ENCODE measurements around the gene AIFM3.
"Not testable (repeated sequence)": the region's sequence is repeated elsewhere in the genome, so short reads cannot be mapped to it uniquely, and the experiment has no call there.

The AIFM3 gene

DNA sequence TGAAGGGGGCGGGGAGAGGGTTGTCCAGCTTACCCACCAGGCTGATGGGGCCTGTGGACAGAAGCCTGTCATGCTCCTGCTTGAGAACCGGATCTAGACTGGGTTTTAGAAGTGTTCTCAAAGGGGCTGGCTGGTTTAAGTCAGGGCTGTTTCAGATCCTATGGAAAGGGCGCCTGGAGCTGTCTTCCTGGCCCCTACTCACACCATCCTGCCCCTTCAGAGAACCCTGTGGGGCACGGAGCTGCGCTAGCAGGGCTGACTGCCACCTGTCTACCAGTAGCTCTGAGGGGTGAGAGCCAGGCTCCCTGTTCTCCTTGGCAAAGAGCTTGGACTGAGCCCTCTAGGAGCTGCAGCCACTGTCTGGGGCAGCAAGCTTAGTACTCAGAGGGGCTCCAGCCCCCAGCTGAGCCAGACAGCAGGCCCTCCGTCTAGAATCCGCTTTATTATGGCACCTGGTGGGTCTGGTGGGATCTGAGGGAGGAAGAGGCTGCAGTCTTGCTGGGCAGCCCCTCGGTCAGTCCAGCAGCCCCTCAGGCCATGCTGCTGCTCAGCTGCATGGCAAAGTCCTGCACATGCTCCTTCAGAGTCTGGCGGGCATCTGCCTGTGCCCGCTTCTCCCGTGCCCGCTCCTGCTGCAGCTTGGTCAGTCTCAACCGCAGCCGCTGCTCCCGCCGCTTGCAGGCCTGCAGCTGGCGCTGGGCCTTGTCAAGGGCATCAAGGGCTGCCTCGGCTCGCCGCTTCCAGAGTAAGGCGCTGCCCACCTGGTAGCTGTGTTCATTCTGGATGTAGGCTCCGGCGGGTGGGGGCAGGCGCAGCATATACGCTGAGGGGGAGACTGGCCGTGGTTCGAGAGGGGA is 32.5 kb downstream of the AIFM3 start:
- no peak for DNase-seq (ENCODE audit: low spot score)
- TF ChIP-seq, protein P1, sequence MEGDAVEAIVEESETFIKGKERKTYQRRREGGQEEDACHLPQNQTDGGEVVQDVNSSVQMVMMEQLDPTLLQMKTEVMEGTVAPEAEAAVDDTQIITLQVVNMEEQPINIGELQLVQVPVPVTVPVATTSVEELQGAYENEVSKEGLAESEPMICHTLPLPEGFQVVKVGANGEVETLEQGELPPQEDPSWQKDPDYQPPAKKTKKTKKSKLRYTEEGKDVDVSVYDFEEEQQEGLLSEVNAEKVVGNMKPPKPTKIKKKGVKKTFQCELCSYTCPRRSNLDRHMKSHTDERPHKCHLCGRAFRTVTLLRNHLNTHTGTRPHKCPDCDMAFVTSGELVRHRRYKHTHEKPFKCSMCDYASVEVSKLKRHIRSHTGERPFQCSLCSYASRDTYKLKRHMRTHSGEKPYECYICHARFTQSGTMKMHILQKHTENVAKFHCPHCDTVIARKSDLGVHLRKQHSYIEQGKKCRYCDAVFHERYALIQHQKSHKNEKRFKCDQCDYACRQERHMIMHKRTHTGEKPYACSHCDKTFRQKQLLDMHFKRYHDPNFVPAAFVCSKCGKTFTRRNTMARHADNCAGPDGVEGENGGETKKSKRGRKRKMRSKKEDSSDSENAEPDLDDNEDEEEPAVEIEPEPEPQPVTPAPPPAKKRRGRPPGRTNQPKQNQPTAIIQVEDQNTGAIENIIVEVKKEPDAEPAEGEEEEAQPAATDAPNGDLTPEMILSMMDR (IDR thresholded peaks at IDR 0.05), result no peak
- Histone ChIP-seq H3K27ac (peak overlapping the region in 1 of 2 donors; percentile 99), H3K4me3 (peak overlapping the region; percentile 87)

DNA sequence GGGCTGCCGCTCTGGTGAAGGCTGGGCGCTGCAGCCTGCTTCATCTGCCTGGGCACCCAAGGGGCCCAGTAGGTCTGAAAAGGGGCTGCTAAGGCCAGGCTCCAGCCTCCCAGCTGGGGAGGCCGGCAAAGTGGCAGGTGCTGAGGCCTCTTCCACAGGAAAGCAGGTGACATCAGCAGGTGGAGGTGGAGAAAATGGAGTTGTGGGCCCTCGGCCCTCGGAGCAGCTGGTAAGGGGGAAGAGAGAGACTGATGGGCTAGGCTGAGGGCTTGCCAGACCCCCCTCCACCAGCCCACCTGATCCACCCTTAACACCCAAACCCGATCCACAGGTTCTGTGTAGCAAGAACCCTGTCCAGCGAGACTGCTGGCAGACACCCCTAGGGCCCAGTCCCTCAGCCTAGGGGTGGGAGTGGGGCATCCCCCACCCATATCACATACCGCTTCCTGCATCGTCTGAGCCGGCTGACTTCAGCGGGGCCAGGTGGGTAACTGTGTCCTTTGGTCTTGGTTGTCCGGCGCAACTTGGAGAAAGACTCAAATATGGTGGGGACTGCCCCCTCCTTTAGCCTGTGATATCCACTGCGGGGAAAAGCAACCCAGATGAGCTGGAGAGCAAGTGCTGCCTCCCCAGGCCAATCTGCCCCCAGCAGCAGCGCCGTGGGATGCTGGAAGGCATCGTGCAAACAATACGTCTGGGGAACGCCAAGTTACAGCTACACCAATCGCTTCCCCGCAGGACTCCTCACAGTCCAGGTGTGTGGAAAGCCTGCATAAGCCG is 33.3 kb downstream of the AIFM3 start:
- Histone ChIP-seq H3K4me3 (peak overlapping the region; percentile 87), H3K27ac (peak overlapping the region; percentile 98 to 99)
- TF ChIP-seq, protein P1 (IDR thresholded peaks at IDR 0.05), result no peak
- DNase-seq (ENCODE audit: low spot score), result no peak

DNA sequence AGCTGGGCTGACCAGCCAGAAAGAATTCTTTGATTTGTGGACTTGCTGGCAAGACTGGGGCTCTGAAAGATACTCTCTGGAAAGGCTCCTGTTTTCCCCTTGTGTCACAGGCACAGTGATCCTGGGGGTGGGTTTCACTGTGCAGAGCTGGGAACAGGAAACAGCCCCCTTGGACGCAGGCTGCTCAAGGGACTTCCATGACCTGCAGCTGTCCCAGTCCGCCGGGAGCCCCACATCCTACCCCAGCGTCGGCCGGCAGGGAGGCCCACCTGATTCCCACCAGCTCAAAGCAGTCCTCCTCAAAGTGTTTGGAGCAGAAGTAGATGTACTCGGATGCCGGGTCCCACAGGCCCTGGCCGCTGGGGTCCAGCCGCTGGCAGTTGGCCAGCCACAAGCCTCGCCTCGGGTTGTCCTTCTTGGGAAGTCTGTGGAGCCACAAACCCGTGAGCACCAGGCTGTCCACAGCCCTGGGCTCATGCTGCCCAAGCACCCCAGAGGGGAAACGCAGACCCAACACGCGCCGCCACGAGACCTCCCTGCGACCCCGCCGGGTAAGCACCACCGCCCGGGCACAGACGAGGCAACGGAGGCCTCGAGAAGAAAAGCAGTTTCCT is 34.0 kb downstream of the AIFM3 start:
- Histone ChIP-seq H3K4me3 (peak overlapping the region; percentile 87), H3K27ac (peak overlapping the region; percentile 98 to 99)
- no peak for DNase-seq (ENCODE audit: low spot score)
- TF ChIP-seq, protein P1 (IDR thresholded peaks at IDR 0.05), result no peak

DNA sequence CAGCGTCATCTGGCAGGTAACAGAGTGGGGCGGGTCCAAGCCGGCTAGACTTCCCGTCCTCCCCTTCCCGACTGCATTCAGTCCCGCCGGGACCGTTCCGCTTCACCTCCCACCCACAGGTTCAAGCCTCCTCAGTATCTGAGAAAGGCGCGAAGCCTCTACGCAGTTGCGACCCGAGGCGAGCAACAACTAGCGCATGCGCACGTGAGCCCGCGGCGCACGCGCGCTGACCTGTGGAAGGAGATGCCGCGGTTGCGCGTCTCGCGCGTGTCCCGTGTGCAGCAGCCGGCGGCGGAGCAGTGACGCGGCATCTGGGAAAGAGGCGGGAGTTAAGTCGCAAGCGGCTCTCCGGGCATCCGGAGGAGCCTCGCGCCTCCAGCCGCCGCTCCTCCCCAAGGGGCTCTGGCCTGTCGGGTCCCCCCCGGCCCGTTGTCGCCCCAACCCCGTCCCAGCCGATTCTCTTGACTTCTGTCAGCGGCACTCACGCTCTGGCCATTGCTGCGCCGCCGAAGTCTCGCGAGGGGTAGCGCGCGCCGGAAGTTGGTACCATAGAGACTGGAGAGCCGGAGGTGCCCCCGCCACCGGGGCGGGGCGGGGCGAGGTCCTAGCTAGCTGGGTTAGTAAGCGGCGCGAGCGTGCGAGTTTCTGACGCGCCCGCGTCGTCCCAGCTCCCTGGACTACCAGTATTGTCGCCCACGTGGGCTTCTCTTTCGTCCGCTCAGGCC is 34.7 kb downstream of the AIFM3 start, which contains the start of gene THAP7:
Gene THAP7, minus strand, starts transcription at position 518 of the 725 bp plus-strand sequence. Its CDS starts 207 bp downstream, at position 311.
- DNase-seq (ENCODE audit: low spot score), result peak; percentile 98

DNA sequence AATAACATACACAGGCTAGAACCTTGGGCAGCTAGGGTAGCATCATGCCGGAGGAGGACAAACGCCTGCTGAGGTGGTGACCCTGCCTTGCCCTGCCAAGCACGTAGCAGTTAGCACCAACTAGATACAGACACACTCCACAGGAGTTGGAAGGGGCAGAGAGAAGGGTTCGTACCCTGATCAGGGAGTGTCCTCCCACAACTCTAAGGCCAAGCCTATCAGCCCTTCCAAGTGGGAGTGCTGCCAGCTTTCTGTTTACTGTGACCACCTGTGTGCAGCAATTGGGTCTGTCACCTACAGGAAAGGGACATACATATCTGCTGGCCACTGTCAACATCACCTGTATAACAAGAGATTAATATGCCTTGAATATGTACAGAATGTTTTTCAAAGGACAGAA is 36.7 kb downstream of the AIFM3 start:
- no peak for DNase-seq (ENCODE audit: low spot score)
- peak overlapping the region in 1 of 2 donors; percentile 41 for H3K27ac ChIP-seq

More for the DNA sequence above, 34.7 kb downstream of the AIFM3 start, which contains the start of gene THAP7:
- Histone ChIP-seq H3K4me3 (peak within 1 kb of the TSS; percentile 87), H3K27ac (peak within 1 kb of the TSS; percentile 98 to 99)
- TF ChIP-seq, protein P1 (IDR thresholded peaks at IDR 0.05), result no peak

DNA sequence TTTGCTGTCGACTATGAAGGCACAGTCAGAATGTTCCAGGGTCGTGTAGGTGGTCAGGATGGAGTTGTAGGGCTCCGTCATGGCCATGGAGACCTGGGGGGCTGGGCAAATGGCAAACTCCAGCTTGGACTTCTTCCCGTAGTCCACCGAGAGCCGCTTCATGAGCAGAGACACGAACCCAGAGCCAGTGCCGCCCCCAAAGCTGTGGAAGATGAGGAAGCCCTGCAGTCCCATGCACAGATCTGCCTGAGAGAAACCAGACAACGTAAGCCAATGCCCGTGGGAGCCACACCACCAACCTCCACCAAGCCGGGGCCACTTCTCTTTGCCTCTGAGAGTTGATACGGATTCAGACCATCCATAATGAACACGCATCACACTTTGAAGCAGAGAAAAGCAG is 42.2 kb downstream of the AIFM3 start:
- H3K4me3 ChIP-seq; H3K27ac ChIP-seq; DNase-seq (ENCODE audit: low spot score): not testable (repeated sequence)

More for the DNA sequence above, 36.7 kb downstream of the AIFM3 start:
- no peak overlapping the region for H3K4me3 ChIP-seq
- TF ChIP-seq, protein P1 (IDR thresholded peaks at IDR 0.05), result no peak
